HFFc6 (cell line): ENCODE data around the gene RBPJL. TPM values are rescaled to one million over a fixed set of nuclear protein-coding genes. Genes with fewer than 3 reads are reported as not detected.

ENCODE experiments used
- DNase-seq: peaks from one replicate; pipeline ENCODE4 v3.0.0-alpha.2; 2018
- H3K27ac Mint-ChIP-seq: 2 replicates; pipeline ENCODE4 v1.8.0; 2020; ENCODE audit warnings: mild to moderate bottlenecking, mixed read lengths
- H3K27me3 Mint-ChIP-seq: 2 replicates; pipeline ENCODE4 v1.8.0; 2021; ENCODE audit warnings: mild to moderate bottlenecking, moderate library complexity, mixed read lengths; ENCODE audit not compliant: insufficient read depth
- H3K36me3 Mint-ChIP-seq: 2 replicates; pipeline ENCODE4 v1.8.0; 2021; ENCODE audit warnings: low read depth, mixed read lengths
- H3K4me1 Mint-ChIP-seq: 2 replicates; pipeline ENCODE4 v1.8.0; 2020; ENCODE audit warnings: low read depth, mixed read lengths
- H3K4me3 Mint-ChIP-seq: 2 replicates; pipeline ENCODE4 v1.8.0; 2020; ENCODE audit warnings: mild to moderate bottlenecking, moderate library complexity, mixed read lengths
- H3K9me3 Mint-ChIP-seq: 2 replicates; pipeline ENCODE4 v1.8.0; 2020; ENCODE audit warnings: mild to moderate bottlenecking, mixed read lengths
- CTCF ChIP-seq: fragments of 200-600 bp; sonication (generic); IDR thresholded peaks from 2 replicates; pipeline ENCODE4 v1.5.0; 2021; ENCODE audit warnings: antibody characterized with exemption, mild to moderate bottlenecking
- total RNA-seq, 6 experiments: library from RNA; stranded (reverse); fragmentation: NEBNext Ultra II Directional; extraction: Animal tissue kit (Norgen Biotek cat#: 25700); gene quantifications; 2 replicates in 1 of 6; 3 replicates in 5 of 6; pipeline ENCODE4 v1.2.3, GENCODE V29; 2021

Gene RBPJL
- total RNA-seq, 6 experiments from 2014 or later: not detected

GRCh38 chr20:45344168-45344860 lies 37.7 kb downstream of the RBPJL start:
- TF ChIP-seq CTCF: no peak
- Mint-ChIP-seq H3K4me1 (peaks cover 84% of the 10 kb centered on the region), H3K36me3 (peaks cover 31% of the 10 kb centered on the region), H3K27ac (peak overlapping the region; percentile 94), H3K4me3 (peak overlapping the region; percentile 99), H3K9me3 (no peaks in the 10 kb centered on the region), H3K27me3 (no peaks in the 10 kb centered on the region; the same call in none of the 2 replicates)
- DNase-seq: peak; percentile 86

GRCh38 chr20:45345104-45345936 lies 38.7 kb downstream of the RBPJL start:
- no peak for TF ChIP-seq CTCF
- no peak for DNase-seq
- Mint-ChIP-seq H3K36me3 (peaks cover 21% of the 10 kb centered on the region), H3K4me1 (peaks cover 74% of the 10 kb centered on the region), H3K27me3 (no peaks in the 10 kb centered on the region; the same call in none of the 2 replicates), H3K27ac (peak overlapping the region; percentile 94), H3K9me3 (no peaks in the 10 kb centered on the region), H3K4me3 (peak overlapping the region; percentile 99)

GRCh38 chr20:45346291-45346718 lies 39.7 kb downstream of the RBPJL start:
- no peak for DNase-seq
- TF ChIP-seq CTCF: no peak
- no peaks in the 10 kb centered on the region for H3K9me3 Mint-ChIP-seq
- H3K27me3 Mint-ChIP-seq: no peaks in the 10 kb centered on the region; the same call in none of the 2 replicates
- H3K4me1 Mint-ChIP-seq: peaks cover 64% of the 10 kb centered on the region
- H3K36me3 Mint-ChIP-seq: peaks cover 14% of the 10 kb centered on the region
- H3K4me3 Mint-ChIP-seq: peak overlapping the region; percentile 99
- H3K27ac Mint-ChIP-seq: peak overlapping the region; percentile 94

- H3K27ac Mint-ChIP-seq: peak overlapping the region; percentile 94
- no peaks in the 10 kb centered on the region; the same call in none of the 2 replicates for H3K27me3 Mint-ChIP-seq
- peaks cover 10% of the 10 kb centered on the region for H3K36me3 Mint-ChIP-seq
- no peak for DNase-seq
- no peaks in the 10 kb centered on the region for H3K9me3 Mint-ChIP-seq
- peaks cover 58% of the 10 kb centered on the region for H3K4me1 Mint-ChIP-seq
- H3K4me3 Mint-ChIP-seq: peak overlapping the region; percentile 99
- TF ChIP-seq CTCF: no peak
Measured at GRCh38 chr20:45346851-45347250, 40.2 kb downstream of the RBPJL start.

GRCh38 chr20:45347297-45347935 lies 40.8 kb downstream of the RBPJL start:
- H3K9me3 Mint-ChIP-seq: no peaks in the 10 kb centered on the region
- TF ChIP-seq CTCF: no peak
- no peaks in the 10 kb centered on the region; the same call in none of the 2 replicates for H3K27me3 Mint-ChIP-seq
- DNase-seq: no peak
- peak overlapping the region; percentile 94 for H3K27ac Mint-ChIP-seq
- H3K4me3 Mint-ChIP-seq: peak overlapping the region; percentile 99
- H3K4me1 Mint-ChIP-seq: peaks cover 53% of the 10 kb centered on the region
- peaks cover 10% of the 10 kb centered on the region; the same call in 1 of the 2 replicates for H3K36me3 Mint-ChIP-seq
